HepG2 (cell line): Measurements from ENCODE around the gene LITAF. TPM values are rescaled to one million over a fixed set of nuclear protein-coding genes. Genes with fewer than 3 reads are reported as not detected.

Experiments
- CREM ChIP-seq, 2 experiments: sonication (generic) in 1 of 2; formaldehyde crosslinking in 1 of 2; IDR thresholded peaks; 2 replicates each; pipeline versions ENCODE4 v1.4.0 to v1.6.1; 2016 to 2020; ENCODE audit warnings: antibody characterized with exemption in 1 of 2, mild to moderate bottlenecking in 1 of 2, missing genetic modification reagents in 1 of 2
- KAT2B ChIP-seq: fragments of 150-350 bp; IDR thresholded peaks from 2 replicates; pipeline ENCODE4 v1.6.1; 2014; ENCODE audit warnings: low read depth, low read length, borderline replicate concordance
- MBD4 ChIP-seq: IDR thresholded peaks from 2 replicates; pipeline ENCODE4 v1.6.1; 2012; ENCODE audit warnings: low read length, inconsistent platforms, borderline replicate concordance
- NR2F6 ChIP-seq, 2 experiments: IDR thresholded peaks; 2 replicates each; pipeline ENCODE4 v1.6.1; 2016; ENCODE audit warnings: antibody characterized with exemption in 1 of 2, mild to moderate bottlenecking in 1 of 2
- PBX3 ChIP-seq: sonication (generic); formaldehyde crosslinking; IDR thresholded peaks from 2 replicates; pipeline ENCODE4 v1.8.1; 2023; ENCODE audit warnings: missing genetic modification reagents, inconsistent platforms, borderline replicate concordance
- PHF8 ChIP-seq: sonication (generic); formaldehyde crosslinking; IDR thresholded peaks from 2 replicates; pipeline ENCODE4 v1.5.0; 2020; ENCODE audit warnings: missing genetic modification reagents
- PPARG ChIP-seq: conservative IDR thresholded peaks from 2 replicates; pipeline ENCODE4 v1.6.1; 2016; ENCODE audit warnings: missing biosample characterization, missing genetic modification reagents
- RARA ChIP-seq: IDR thresholded peaks from 2 replicates; pipeline ENCODE4 v1.6.1; 2016; ENCODE audit warnings: missing genetic modification reagents, missing compliant biosample characterization
- SMAD1 ChIP-seq: sonication (generic); formaldehyde crosslinking; IDR thresholded peaks from 2 replicates; pipeline ENCODE4 v1.4.0; 2020; ENCODE audit warnings: missing genetic modification reagents, low read depth, mild to moderate bottlenecking, borderline replicate concordance
- SOX5 ChIP-seq: IDR thresholded peaks from 2 replicates; pipeline ENCODE4 v1.6.1; 2016; ENCODE audit warnings: borderline replicate concordance
- SOX6 ChIP-seq, 2 experiments: fragments of 450-650 bp in 1 of 2; sonication (generic) in 1 of 2; formaldehyde crosslinking in 1 of 2; IDR thresholded peaks; 2 replicates each; pipeline versions ENCODE4 v1.4.0 to v1.6.1; 2017 to 2020; ENCODE audit warnings: antibody characterized with exemption in 1 of 2, mild to moderate bottlenecking in 1 of 2, missing genetic modification reagents in 1 of 2
- STAT6 ChIP-seq: sonication (generic); formaldehyde crosslinking; IDR thresholded peaks from 2 replicates; pipeline ENCODE4 v1.4.0; 2020; ENCODE audit warnings: missing genetic modification reagents, mild to moderate bottlenecking, borderline replicate concordance
- ZFP91 ChIP-seq: sonication (generic); formaldehyde crosslinking; IDR thresholded peaks from 2 replicates; pipeline ENCODE4 v1.9.0; 2022; ENCODE audit warnings: missing genetic modification reagents, mild to moderate bottlenecking, borderline replicate concordance
- ZNF30 ChIP-seq: sonication (generic); formaldehyde crosslinking; IDR thresholded peaks from 2 replicates; pipeline ENCODE4 v1.5.0; 2020; ENCODE audit warnings: mild to moderate bottlenecking, missing genetic modification reagents
- ZNF446 ChIP-seq: sonication (generic); formaldehyde crosslinking; IDR thresholded peaks from 2 replicates; pipeline ENCODE4 v1.5.0; 2020; ENCODE audit warnings: mild to moderate bottlenecking, missing genetic modification reagents
- ZNF567 ChIP-seq: sonication (generic); formaldehyde crosslinking; IDR thresholded peaks from 2 replicates; pipeline ENCODE4 v1.8.1; 2023; ENCODE audit warnings: mild to moderate bottlenecking, missing genetic modification reagents, borderline replicate concordance
- ZZZ3 ChIP-seq: sonication (generic); formaldehyde crosslinking; IDR thresholded peaks from 2 replicates; pipeline ENCODE4 v1.4.0; 2020; ENCODE audit warnings: missing genetic modification reagents, mild to moderate bottlenecking, borderline replicate concordance
- polyA plus RNA-seq, 8 experiments: library from polyadenylated mRNA; depleted of rRNA in 3 of 8; stranded (reverse) in 7 of 8; unstranded in 1 of 8; fragments of >200 nt; fragmentation: Illumina TruSeq in 4 of 8; extraction: Trizol in 4 of 8; gene quantifications; 2 replicates each; pipeline versions ENCODE4 v1.2.1 to v1.2.3, GENCODE V29; 2011 to 2016; ENCODE audit warnings: low read depth in 4 of 8, missing spikeins in 1 of 8, mixed read lengths in 1 of 8; ENCODE audit not compliant: insufficient read depth in 1 of 8
- total RNA-seq, 5 experiments: library from RNA; depleted of rRNA; stranded (reverse); fragments of >200 nt; fragmentation: Illumina TruSeq; extraction: Trizol; gene quantifications; 2 replicates each; pipeline ENCODE4 v1.2.3, GENCODE V29; 2016; ENCODE audit warnings: low read depth in 1 of 5
- TF ChIP-seq, protein P1 (sequence below): sonication (generic); formaldehyde crosslinking; IDR thresholded peaks from 2 replicates; pipeline ENCODE4 v1.4.0; 2020; ENCODE audit warnings: missing genetic modification reagents
- TF ChIP-seq, protein P2 (sequence below): sonication (generic); formaldehyde crosslinking; IDR thresholded peaks from 2 replicates; pipeline ENCODE4 v1.4.0; 2020; ENCODE audit warnings: missing genetic modification reagents, borderline replicate concordance

The LITAF gene
- total and polyA plus RNA-seq, 2 of the 13 experiments (the other 11 are each of a cell fraction or from before 2014, with no cell fraction given) = 80.1 to 141 TPM

- TF ChIP-seq, protein P1, sequence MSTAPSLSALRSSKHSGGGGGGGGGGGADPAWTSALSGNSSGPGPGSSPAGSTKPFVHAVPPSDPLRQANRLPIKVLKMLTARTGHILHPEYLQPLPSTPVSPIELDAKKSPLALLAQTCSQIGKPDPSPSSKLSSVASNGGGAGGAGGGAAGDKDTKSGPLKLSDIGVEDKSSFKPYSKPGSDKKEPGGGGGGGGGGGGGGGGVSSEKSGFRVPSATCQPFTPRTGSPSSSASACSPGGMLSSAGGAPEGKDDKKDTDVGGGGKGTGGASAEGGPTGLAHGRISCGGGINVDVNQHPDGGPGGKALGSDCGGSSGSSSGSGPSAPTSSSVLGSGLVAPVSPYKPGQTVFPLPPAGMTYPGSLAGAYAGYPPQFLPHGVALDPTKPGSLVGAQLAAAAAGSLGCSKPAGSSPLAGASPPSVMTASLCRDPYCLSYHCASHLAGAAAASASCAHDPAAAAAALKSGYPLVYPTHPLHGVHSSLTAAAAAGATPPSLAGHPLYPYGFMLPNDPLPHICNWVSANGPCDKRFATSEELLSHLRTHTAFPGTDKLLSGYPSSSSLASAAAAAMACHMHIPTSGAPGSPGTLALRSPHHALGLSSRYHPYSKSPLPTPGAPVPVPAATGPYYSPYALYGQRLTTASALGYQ (CRISPR knock-in tag) = 0 out of 2 replicates have a peak, but pooled peaks have one; percentile 24
- TF ChIP-seq NR2F6 (IDR thresholded peaks at IDR 0.05) = peak; percentile 55; the same call in 1 of the 2 replicates
- no peak for TF ChIP-seq NR2F6 (CRISPR knock-in tag; IDR thresholded peaks at IDR 0.05)
- 0 out of 2 replicates have a peak, but pooled peaks have one; percentile 25 for TF ChIP-seq SOX5 (CRISPR knock-in tag)
- TF ChIP-seq ZFP91 = no peak
- TF ChIP-seq MBD4 = peak; percentile 56; the same call in 1 of the 2 replicates
- TF ChIP-seq STAT6 (CRISPR knock-in tag) = 0 out of 2 replicates have a peak, but pooled peaks have one; percentile 73
- no peak for TF ChIP-seq KAT2B
- TF ChIP-seq CREM (IDR thresholded peaks at IDR 0.05) = 0 out of 2 replicates have a peak, but pooled peaks have one; percentile 30
- TF ChIP-seq CREM (CRISPR knock-in tag; IDR thresholded peaks at IDR 0.05) = no peak
- 0 out of 2 replicates have a peak, but pooled peaks have one; percentile 6 for TF ChIP-seq PPARG (CRISPR knock-in tag)
- no peak for TF ChIP-seq ZNF30
- no peak for TF ChIP-seq PBX3
- TF ChIP-seq, protein P2, sequence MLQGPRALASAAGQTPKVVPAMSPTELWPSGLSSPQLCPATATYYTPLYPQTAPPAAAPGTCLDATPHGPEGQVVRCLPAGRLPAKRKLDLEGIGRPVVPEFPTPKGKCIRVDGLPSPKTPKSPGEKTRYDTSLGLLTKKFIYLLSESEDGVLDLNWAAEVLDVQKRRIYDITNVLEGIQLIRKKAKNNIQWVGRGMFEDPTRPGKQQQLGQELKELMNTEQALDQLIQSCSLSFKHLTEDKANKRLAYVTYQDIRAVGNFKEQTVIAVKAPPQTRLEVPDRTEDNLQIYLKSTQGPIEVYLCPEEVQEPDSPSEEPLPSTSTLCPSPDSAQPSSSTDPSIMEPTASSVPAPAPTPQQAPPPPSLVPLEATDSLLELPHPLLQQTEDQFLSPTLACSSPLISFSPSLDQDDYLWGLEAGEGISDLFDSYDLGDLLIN = peak; percentile 71; the same call in 1 of the 2 replicates
- TF ChIP-seq ZNF446 (CRISPR knock-in tag) = 0 out of 2 replicates have a peak, but pooled peaks have one; percentile 44
- 0 out of 2 replicates have a peak, but pooled peaks have one; percentile 45 for TF ChIP-seq SMAD1
- TF ChIP-seq ZNF567 (CRISPR knock-in tag) = 0 out of 2 replicates have a peak, but pooled peaks have one; percentile 26
- peak; percentile 49 for TF ChIP-seq RARA (CRISPR knock-in tag)
- TF ChIP-seq PHF8 = no peak
- no peak for TF ChIP-seq SOX6 (IDR thresholded peaks at IDR 0.05)
- peak; percentile 54 for TF ChIP-seq SOX6 (CRISPR knock-in tag; IDR thresholded peaks at IDR 0.05)
- no peak for TF ChIP-seq ZZZ3
Measured at GRCh38 chr16:11583889-11584565, 2.7 kb downstream of the LITAF start (continued).
